ENCODE measurements around the gene ATPAF1.

- TF ChIP-seq CTCF (IDR thresholded peaks at IDR 0.05) (no peak), POLR2A (IDR thresholded peaks at IDR 0.05) (no peak)
Measured at GRCh38 chr1:46659307-46659870, 8.8 kb downstream of the ATPAF1 start.
